Spleen (tissue), 7 donors: Measurements from ENCODE around the gene WHAMM.

ENCODE experiments used
- POLR2A ChIP-seq, 3 donors: fragments of 450-650 bp; IDR thresholded peaks; one replicate each; pipeline ENCODE4 v1.5.1; 2017; ENCODE audit warnings: antibody characterized with exemption in 3 of 3, mild to moderate bottlenecking in 1 of 3
- TF ChIP-seq, protein P1 (sequence below), 11 experiments: fragments of 200-600 bp in 7 of 11; fragments of 450-650 bp in 4 of 11; sonication (generic) in 4 of 11; IDR thresholded peaks in 8 of 11; conservative IDR thresholded peaks in 3 of 11; 1 replicate in 7 of 11; 2 replicates in 4 of 11; pipeline versions ENCODE4 v1.4.0 to v1.8.0; 2016 to 2021; ENCODE audit warnings: antibody characterized with exemption in 11 of 11, inconsistent platforms in 4 of 11, mild to moderate bottlenecking in 1 of 11
- donor health status: DM: no; HTN: no; CAD: no; lungs with moderate emphysema.
- donor health status: DM: no; HTN: no; CAD: no.
- donor health status: DM: no; HTN: no; CAD: no.

DNA sequence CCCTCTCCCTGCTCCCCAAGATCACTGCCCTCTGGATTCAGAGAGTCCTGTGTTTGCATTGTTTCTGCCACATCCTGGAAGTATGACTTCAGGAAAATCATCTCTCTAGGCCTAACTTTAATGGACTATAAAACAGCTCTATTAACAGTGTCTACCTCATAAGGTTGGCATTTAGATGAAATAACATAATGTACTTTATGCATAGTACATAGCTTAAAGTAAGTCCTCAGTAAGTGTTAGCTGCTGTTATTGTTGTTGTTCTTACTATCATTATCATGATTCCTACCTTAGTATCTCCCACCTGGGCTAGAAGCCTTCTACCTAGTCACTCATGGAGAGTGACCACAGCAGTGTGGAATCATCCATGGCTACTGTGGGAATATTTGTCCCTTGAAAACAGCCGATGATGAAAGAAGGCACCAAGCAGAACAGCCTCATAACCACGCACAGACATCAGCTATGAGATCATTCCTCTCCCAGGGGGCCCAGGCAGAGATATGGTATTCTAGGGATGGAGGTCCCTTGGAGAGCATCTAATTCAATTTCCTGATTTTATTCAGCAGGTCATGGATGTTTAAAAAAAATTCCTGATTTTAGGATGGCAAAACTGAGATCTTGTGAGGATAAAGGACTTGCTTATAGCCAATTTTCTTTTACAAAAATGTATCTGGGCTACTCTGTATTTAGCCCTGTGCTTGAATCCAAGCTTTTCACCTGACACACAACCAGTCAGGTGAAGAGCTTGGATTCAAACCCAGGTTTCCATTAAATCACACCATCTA lies 5.4 kb upstream of the WHAMM start:
- TF ChIP-seq, protein P1, sequence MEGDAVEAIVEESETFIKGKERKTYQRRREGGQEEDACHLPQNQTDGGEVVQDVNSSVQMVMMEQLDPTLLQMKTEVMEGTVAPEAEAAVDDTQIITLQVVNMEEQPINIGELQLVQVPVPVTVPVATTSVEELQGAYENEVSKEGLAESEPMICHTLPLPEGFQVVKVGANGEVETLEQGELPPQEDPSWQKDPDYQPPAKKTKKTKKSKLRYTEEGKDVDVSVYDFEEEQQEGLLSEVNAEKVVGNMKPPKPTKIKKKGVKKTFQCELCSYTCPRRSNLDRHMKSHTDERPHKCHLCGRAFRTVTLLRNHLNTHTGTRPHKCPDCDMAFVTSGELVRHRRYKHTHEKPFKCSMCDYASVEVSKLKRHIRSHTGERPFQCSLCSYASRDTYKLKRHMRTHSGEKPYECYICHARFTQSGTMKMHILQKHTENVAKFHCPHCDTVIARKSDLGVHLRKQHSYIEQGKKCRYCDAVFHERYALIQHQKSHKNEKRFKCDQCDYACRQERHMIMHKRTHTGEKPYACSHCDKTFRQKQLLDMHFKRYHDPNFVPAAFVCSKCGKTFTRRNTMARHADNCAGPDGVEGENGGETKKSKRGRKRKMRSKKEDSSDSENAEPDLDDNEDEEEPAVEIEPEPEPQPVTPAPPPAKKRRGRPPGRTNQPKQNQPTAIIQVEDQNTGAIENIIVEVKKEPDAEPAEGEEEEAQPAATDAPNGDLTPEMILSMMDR (IDR thresholded peaks at IDR 0.05 in 8 of 11, conservative IDR thresholded peaks at IDR 0.05 in 3 of 11) = no peak
- TF ChIP-seq POLR2A (IDR thresholded peaks at IDR 0.05) = no peak
